Brain microvascular endothelial cell (primary cell): ENCODE data around the gene NEK9.
A peak's percentile ranks its signal among the peaks of the same experiment; 100 is the strongest.

Experiments
- DNase-seq: peaks from one replicate; pipeline ENCODE4 v3.0.0-alpha.2; 2020
- H3K27ac ChIP-seq: fragments of 250-450 bp; sonication (Bioruptor Pico); 2 replicates; pipeline ENCODE4 v1.5.1; 2020; ENCODE audit warnings: mild to moderate bottlenecking, moderate library complexity
- H3K27me3 ChIP-seq: fragments of 250-450 bp; sonication (Bioruptor Pico); replicated peaks from 2 replicates; pipeline ENCODE4 v1.5.1; 2020; ENCODE audit warnings: mild to moderate bottlenecking
- H3K36me3 ChIP-seq: fragments of 250-450 bp; sonication (Bioruptor Pico); replicated peaks from 2 replicates; pipeline ENCODE4 v1.5.1; 2020; ENCODE audit warnings: mild to moderate bottlenecking
- H3K4me3 ChIP-seq: 2 replicates; pipeline ENCODE4 v1.5.1; 2011; ENCODE audit warnings: low read depth, mild to moderate bottlenecking, control low read depth, low read length, moderate library complexity
- in situ Hi-C: cut with HindIII; loops from 2 replicates; pipeline ENCODE4 v1.10.0; 2017; ENCODE audit warnings: low sequenced_read_pairs, low pct_ligation_motif_present
- TF ChIP-seq, protein P1 (sequence below): IDR thresholded peaks from 2 replicates; pipeline ENCODE4 v1.5.1; 2011; ENCODE audit warnings: low read depth, mild to moderate bottlenecking, moderate library complexity, low read length, control low read depth, inconsistent platforms; ENCODE audit errors: missing control alignments

Gene NEK9

DNA sequence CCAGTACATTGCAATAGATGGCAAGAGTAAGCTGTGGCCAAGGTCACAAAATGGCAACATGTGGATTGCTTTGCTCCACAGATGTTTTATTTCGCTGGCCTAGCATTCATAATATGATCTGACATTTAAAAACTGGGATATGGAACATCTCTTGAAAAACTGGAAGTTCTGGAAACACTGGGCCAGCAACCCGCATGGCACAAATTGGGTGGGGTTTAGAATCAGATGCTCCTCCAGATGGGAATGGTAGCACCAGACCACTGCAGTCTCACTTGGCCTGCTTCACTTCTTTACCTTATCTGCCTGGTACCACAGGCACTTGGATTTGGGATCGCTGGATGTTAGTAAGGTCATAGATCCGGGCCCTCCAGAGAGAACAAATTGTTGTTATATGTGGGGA lies 47.3 kb downstream of the NEK9 start:
- Histone ChIP-seq H3K27me3 (no peaks in the 10 kb centered on the region), H3K36me3 (peaks cover 10% of the 10 kb centered on the region), H3K4me3 (no peak overlapping the region), H3K27ac (no peak overlapping the region)
- DNase-seq = no peak
- TF ChIP-seq, protein P1, sequence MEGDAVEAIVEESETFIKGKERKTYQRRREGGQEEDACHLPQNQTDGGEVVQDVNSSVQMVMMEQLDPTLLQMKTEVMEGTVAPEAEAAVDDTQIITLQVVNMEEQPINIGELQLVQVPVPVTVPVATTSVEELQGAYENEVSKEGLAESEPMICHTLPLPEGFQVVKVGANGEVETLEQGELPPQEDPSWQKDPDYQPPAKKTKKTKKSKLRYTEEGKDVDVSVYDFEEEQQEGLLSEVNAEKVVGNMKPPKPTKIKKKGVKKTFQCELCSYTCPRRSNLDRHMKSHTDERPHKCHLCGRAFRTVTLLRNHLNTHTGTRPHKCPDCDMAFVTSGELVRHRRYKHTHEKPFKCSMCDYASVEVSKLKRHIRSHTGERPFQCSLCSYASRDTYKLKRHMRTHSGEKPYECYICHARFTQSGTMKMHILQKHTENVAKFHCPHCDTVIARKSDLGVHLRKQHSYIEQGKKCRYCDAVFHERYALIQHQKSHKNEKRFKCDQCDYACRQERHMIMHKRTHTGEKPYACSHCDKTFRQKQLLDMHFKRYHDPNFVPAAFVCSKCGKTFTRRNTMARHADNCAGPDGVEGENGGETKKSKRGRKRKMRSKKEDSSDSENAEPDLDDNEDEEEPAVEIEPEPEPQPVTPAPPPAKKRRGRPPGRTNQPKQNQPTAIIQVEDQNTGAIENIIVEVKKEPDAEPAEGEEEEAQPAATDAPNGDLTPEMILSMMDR = no peak
- in situ Hi-C loops = no loop called here

DNA sequence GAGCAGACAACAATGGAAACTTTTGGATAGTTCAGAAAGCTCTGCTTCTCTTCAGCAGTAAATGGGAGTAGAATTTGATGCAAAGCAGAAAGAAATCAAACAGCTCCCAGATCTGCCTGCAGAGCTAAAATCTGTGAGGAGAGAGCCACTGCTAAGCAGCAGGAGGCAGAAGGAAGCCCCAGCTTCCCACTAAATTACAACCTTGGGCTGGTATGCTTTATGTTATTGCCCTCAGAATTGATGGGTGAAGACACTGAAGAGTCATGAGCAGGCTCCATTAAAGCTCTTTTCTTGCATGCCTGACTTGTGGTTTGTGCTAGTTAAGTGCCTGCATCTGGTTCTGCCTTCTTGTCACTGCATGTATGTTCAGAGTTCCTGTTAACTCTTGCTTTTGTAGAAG lies 49.1 kb downstream of the NEK9 start:
- DNase-seq = no peak
- Histone ChIP-seq H3K36me3 (no peaks in the 10 kb centered on the region), H3K27me3 (no peaks in the 10 kb centered on the region), H3K27ac (no peak overlapping the region), H3K4me3 (no peak overlapping the region)
- in situ Hi-C loops = no loop called here
- TF ChIP-seq, protein P1 = no peak

DNA sequence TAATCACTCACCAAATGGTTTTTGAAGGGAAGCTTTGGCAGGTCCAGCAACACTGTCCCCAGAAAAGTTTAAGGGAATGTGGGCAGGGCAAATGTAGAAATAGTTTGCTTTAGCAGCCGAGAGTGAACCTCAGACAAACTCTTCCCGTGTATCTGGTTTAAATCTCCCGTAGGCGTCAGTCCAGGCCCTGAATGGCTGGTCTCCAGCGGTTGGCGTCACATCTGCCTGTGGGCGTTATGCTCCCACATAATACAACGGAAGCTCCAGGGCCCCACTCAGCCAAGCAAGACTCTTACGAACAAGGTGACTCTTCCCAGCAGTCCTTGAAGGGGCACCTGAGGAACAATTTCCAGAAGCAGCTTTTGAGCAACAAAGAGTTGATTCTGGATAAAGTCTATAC lies 56.5 kb downstream of the NEK9 start:
- Histone ChIP-seq H3K27me3 (no peaks in the 10 kb centered on the region), H3K27ac (no peak overlapping the region), H3K36me3 (no peaks in the 10 kb centered on the region), H3K4me3 (no peak overlapping the region)
- DNase-seq = no peak
- in situ Hi-C loops = no loop called here
- TF ChIP-seq, protein P1 = no peak

DNA sequence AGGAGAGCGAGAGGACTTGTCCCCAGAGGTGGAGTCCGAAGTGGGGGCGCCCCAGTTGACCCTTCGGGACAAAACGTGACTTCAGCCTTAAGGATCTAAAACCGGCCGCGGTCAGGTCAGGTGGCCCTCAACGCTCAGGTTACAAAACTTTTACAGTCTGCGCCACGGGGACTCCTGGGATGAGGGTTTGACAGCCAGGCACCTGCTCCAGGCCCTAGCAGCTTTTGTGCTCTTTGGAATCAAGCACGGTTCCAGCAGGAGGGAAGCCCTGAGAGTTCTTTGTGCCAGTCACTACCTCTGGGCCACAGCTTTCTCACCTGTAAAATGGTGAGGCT lies 57.1 kb downstream of the NEK9 start:
- Histone ChIP-seq H3K27ac (peak overlapping the region; percentile 75), H3K27me3 (no peaks in the 10 kb centered on the region), H3K36me3 (no peaks in the 10 kb centered on the region), H3K4me3 (peak overlapping the region; percentile 71)
- no peak for DNase-seq
- in situ Hi-C loops = no loop called here
- TF ChIP-seq, protein P1 = no peak

DNA sequence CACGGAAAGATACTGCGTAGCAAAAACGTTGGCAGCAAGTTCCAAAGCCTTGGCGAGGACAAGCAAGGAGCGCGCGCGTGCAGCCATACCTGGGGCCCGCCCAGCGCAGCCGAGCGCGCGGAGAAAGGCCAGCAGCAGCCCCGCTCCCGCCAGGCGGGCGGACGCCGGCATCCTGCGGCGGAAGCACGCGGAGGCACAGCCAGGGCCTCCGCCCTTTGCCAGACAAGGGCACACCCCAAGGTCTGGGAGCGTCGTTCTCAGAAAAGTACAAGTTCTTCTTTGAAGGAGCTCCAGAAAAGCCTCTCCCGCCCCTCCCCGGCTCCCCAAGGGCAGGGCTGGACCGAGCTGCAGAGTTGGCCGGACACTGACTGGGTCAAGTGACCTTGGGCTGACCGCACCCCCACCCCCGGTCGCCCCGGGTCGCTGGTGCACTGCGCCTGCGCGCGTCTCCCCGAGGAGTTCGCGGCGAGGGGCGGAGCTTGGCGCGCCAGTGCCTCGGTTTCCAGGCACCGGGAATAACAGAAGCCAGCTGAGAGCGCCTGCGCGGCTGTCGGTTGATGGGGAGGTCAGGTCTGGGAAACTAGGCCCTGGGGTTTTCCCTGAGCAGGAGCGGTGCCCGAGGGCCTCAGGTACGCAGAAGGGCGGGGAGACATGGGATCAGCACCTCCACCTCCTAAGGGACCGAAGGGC lies 57.6 kb downstream of the NEK9 start, which contains the start of gene ZC2HC1C:
Gene ZC2HC1C (plus strand): TSS at position 521 of the 690 bp plus-strand sequence. CDS start 933 bp downstream, outside the sequence.
- Histone ChIP-seq H3K27me3 (no peaks in the 10 kb centered on the region), H3K36me3 (no peaks in the 10 kb centered on the region), H3K27ac (peak within 1 kb of the TSS; percentile 75), H3K4me3 (peak within 1 kb of the TSS; percentile 71)
- TF ChIP-seq, protein P1 = no peak
- DNase-seq = peak; percentile 84
- in situ Hi-C loops = no loop called here
